ENCODE results near the gene CCSAP.

Gene CCSAP

GRCh38 chr1:229272164-229273158 is 70.4 kb downstream of the CCSAP start (continued):
- TF ChIP-seq ZBTB44 (tag by site-specific recombination; IDR thresholded peaks at IDR 0.05) (no peak), BCL11A (tag by site-specific recombination; IDR thresholded peaks at IDR 0.05; ENCODE audit: low read depth) (0 out of 2 replicates have a peak, but pooled peaks have one; percentile 8), ZNF292 (tag by site-specific recombination; IDR thresholded peaks at IDR 0.05; ENCODE audit: borderline replicate concordance, low read depth) (no peak), ZNF133 (tag by site-specific recombination; IDR thresholded peaks at IDR 0.05) (no peak), ZNF600 (tag by site-specific recombination; IDR thresholded peaks at IDR 0.05) (peak; percentile 91), ZNF548 (tag by site-specific recombination; IDR thresholded peaks at IDR 0.05) (no peak), SCRT1 (tag by site-specific recombination; IDR thresholded peaks at IDR 0.05; ENCODE audit: borderline replicate concordance) (no peak), GLI2 (tag by site-specific recombination; IDR thresholded peaks at IDR 0.05; ENCODE audit: borderline replicate concordance, low read depth) (no peak), ZNF571 (tag by site-specific recombination; IDR thresholded peaks at IDR 0.05) (no peak), ZNF140 (tag by site-specific recombination; IDR thresholded peaks at IDR 0.05) (no peak), GLIS1 (tag by site-specific recombination; IDR thresholded peaks at IDR 0.05) (no peak), ZNF747 (tag by site-specific recombination; IDR thresholded peaks at IDR 0.05) (no peak), ZNF354C (tag by site-specific recombination; IDR thresholded peaks at IDR 0.05; ENCODE audit: borderline replicate concordance, low read depth) (no peak), ZNF626 (tag by site-specific recombination; IDR thresholded peaks at IDR 0.05) (no peak), ZBTB8A (tag by site-specific recombination; IDR thresholded peaks at IDR 0.05) (no peak), ZBTB48 (tag by site-specific recombination; IDR thresholded peaks at IDR 0.05) (no peak), ZNF624 (tag by site-specific recombination; IDR thresholded peaks at IDR 0.05) (no peak), ZNF660 (tag by site-specific recombination; IDR thresholded peaks at IDR 0.05) (no peak), ZNF513 (tag by site-specific recombination; IDR thresholded peaks at IDR 0.05) (no peak), ZNF629 (tag by site-specific recombination; IDR thresholded peaks at IDR 0.05) (no peak), ZNF558 (tag by site-specific recombination; IDR thresholded peaks at IDR 0.05) (no peak), ZNF561 (tag by site-specific recombination; IDR thresholded peaks at IDR 0.05; ENCODE audit: borderline replicate concordance) (0 out of 2 replicates have a peak, but pooled peaks have one; percentile 21), ZNF664 (tag by site-specific recombination; IDR thresholded peaks at IDR 0.05) (no peak), PRDM4 (tag by site-specific recombination; IDR thresholded peaks at IDR 0.05) (no peak), ZNF529 (tag by site-specific recombination; IDR thresholded peaks at IDR 0.05; ENCODE audit: insufficient replicate concordance) (no peak)
